ENCODE measurements around the gene PPOX.

PPOX gene

DNA sequence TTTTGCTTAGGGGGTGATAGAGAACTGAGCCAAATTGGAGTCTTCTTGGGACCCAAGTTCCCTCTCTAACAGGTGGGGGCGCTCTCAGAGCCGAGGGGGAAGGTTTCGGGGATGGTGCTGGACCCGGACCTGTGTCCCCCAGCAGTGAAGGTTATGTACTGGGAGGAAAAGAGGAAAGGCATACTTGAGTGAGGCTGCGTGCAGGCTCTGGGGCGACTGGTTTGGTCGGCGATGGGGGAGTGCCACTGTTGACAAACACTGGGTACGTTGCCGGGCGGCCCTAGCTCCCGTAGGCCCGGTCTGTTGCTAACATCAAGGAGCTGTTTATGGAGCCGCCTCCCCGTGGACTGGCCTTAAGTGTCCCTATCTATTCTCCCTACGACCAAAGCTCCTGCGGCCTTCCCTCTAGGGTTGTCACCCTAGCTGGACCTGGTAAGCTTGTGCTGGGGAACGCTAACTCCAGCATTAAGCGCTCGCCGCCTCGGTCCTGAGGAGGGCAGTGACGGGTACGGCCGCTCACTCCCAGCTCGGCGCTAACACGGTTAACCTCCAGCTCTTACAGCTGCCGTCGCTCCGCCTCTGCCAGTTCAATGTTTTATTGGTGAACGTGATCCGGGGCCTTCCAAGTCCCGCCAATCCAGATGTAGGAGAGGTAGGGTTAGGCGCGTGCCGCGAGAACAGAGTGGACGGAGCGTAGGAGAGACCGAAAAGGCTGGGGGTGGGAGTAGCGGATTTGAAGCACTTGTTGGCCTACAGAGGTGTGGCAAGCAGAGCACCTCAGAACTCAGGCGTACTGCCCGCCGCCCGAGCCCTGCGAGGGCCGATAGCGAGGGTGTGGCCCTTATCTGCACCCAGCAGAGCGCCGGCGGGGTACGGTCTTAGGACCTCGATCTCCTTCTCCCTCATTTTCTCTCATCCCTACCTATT, at the start of gene PPOX:
TSS of gene PPOX (plus strand) at position 685 of the 927 bp plus-strand sequence. CDS start 422 bp downstream, outside the sequence.
- H3K4me3 ChIP-seq (ENCODE audit: low read length in 2 of 2): peak within 1 kb of the TSS; percentile 92 to 95
- H3K36me3 ChIP-seq (ENCODE audit: control insufficient read depth in 2 of 2, insufficient read depth in 2 of 2, low read length in 2 of 2): peaks cover 18 to 44% of the 10 kb centered on the region in 2 donors
- peaks cover 36% of the 10 kb centered on the region for H3K4me1 ChIP-seq (ENCODE audit: control insufficient read depth, insufficient read depth, low read length)
- H3K9me3 ChIP-seq (ENCODE audit: control insufficient read depth in 2 of 2, low read length in 2 of 2): no peaks in the 10 kb centered on the region
- H3K27me3 ChIP-seq (ENCODE audit: control insufficient read depth in 1 of 2, insufficient read depth in 2 of 2, low read length in 2 of 2): no peaks in the 10 kb centered on the region
- H3K9ac ChIP-seq (ENCODE audit: low read length in 2 of 2): peak within 1 kb of the TSS; percentile 87 to 95
- H3K27ac ChIP-seq (ENCODE audit: low read length): peak within 1 kb of the TSS; percentile 89

DNA sequence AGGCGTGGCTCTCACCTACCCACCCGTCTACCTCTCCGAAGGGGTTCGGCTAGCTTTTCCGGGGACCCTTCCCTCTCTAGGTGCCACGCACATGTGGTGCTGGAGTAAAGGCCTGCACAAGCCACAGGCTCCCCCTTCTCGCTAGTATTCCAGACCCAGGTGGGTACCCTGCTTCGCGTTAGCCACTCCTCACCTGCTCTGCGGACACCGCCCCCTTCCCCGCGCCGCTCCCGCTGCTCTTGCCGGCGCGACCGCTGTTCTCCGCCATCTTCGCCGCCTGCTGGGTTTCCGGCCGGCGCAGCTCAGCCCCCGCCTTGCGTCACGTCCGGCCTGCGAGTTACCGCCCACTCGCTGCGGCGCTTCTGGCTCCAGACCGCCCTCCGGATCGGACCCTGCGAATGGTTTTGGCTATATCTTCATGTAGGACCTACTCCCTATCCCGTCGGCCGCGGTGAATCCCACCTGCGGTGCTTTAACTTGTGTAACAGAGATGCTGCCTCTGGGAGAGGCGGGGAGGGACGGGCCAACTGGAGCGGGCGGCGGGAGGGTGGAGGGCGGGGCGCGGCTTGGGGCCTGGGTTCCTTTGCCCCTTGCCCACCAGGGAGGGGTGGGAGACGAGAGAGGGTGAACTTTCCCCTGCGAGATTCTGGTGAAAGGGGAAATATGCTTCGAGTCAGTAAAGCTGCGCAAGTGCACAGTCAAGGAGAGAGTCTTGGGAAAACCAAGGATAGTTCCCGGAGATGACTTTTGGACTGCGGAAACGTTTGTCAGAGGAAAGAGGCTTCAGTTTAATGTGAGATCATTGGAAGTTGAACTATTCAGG, 48.3 kb upstream of the PPOX start, which contains the start of the genes NIT1 and PFDN2:
TSS of gene NIT1 (plus strand) at position 347 of the 823 bp plus-strand sequence. CDS start at position 419, 72 bp downstream.
TSS of gene PFDN2 (minus strand) at position 279 of the 823 bp plus-strand sequence. CDS start at position 268, 11 bp downstream.
- peaks cover 28% of the 10 kb centered on the region in 2 donors for H3K36me3 ChIP-seq (ENCODE audit: control insufficient read depth in 2 of 2, insufficient read depth in 2 of 2, low read length in 2 of 2)

DNA sequence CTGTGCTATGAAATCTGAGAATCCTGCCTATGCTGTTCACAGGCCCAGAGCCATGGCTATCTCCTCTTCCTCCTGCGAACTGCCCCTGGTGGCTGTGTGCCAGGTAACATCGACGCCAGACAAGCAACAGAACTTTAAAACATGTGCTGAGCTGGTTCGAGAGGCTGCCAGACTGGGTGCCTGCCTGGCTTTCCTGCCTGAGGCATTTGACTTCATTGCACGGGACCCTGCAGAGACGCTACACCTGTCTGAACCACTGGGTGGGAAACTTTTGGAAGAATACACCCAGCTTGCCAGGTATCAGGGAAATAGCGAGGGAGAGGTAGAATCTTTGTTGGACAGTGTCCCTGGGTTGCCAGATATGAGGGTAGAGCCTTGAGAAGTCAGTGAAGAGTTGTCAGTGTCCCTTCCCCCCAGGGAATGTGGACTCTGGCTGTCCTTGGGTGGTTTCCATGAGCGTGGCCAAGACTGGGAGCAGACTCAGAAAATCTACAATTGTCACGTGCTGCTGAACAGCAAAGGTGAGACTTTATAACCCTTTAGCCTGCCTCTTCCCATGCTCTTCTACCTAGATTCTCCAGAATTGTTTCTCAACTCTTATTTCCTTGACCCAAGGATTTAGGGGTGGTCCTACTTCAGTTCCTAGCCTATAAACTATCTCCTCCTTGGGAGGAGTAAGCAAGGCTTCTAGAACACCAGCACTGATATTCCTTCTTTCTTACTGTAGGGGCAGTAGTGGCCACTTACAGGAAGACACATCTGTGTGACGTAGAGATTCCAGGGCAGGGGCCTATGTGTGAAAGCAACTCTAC, 46.9 kb upstream of the PPOX start:
- peak overlapping the region; percentile 91 for H3K27ac ChIP-seq (ENCODE audit: low read length)
- peak overlapping the region; percentile 99 to 100 for H3K4me3 ChIP-seq (ENCODE audit: low read length in 2 of 2)
- H3K9me3 ChIP-seq (ENCODE audit: control insufficient read depth in 2 of 2, low read length in 2 of 2): no peaks in the 10 kb centered on the region
- H3K36me3 ChIP-seq (ENCODE audit: control insufficient read depth in 2 of 2, insufficient read depth in 2 of 2, low read length in 2 of 2): peaks cover 37% of the 10 kb centered on the region in 2 donors
- H3K27me3 ChIP-seq (ENCODE audit: control insufficient read depth in 1 of 2, insufficient read depth in 2 of 2, low read length in 2 of 2): no peaks in the 10 kb centered on the region
- peaks cover 36% of the 10 kb centered on the region for H3K4me1 ChIP-seq (ENCODE audit: control insufficient read depth, insufficient read depth, low read length)
- peak overlapping the region; percentile 98 to 99 for H3K9ac ChIP-seq (ENCODE audit: low read length in 2 of 2)

More for the DNA sequence above, 48.3 kb upstream of the PPOX start, which contains the start of the genes NIT1 and PFDN2:
- no peaks in the 10 kb centered on the region for H3K27me3 ChIP-seq (ENCODE audit: control insufficient read depth in 1 of 2, insufficient read depth in 2 of 2, low read length in 2 of 2)
- H3K9ac ChIP-seq (ENCODE audit: low read length in 2 of 2): peak within 1 kb of the TSS; percentile 98 to 99
- peaks cover 36% of the 10 kb centered on the region for H3K4me1 ChIP-seq (ENCODE audit: control insufficient read depth, insufficient read depth, low read length)
- H3K9me3 ChIP-seq (ENCODE audit: control insufficient read depth in 2 of 2, low read length in 2 of 2): no peaks in the 10 kb centered on the region
- H3K27ac ChIP-seq (ENCODE audit: low read length): peak within 1 kb of the TSS; percentile 91
- peak within 1 kb of the TSS; percentile 99 to 100 for H3K4me3 ChIP-seq (ENCODE audit: low read length in 2 of 2)

DNA sequence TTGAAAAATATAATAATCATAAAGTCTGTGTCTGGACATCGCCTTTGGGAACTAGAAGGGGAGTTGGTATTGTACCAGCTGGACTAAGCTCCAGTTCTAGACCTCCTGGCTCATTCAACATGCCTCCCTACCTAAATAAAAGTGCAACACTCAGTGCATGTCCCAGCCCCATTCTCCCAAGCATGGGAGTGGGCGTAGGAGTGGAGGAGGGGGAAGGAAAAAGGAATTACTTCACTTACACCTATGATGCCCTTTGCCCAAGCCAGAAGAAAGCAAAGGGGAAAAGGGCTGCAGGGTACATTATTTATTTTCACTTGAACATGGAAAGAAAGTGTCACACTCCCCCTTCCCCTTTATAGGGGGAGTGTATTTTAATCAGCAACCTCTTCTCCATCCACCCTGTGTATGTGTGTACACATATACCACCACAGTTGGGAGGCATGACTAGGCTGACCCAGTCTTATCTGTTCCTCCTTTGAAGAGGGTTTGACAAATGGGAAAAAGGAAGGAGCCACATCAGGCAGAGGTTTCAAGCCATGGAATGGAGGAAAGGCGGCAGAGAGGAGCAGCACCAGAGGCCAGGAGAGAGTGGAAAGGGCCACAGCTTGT, 45.1 kb upstream of the PPOX start:
- H3K9me3 ChIP-seq (ENCODE audit: control insufficient read depth in 2 of 2, low read length in 2 of 2): no peaks in the 10 kb centered on the region
- no peak overlapping the region for H3K4me3 ChIP-seq (ENCODE audit: low read length in 2 of 2)
- peaks cover 31% of the 10 kb centered on the region for H3K4me1 ChIP-seq (ENCODE audit: control insufficient read depth, insufficient read depth, low read length)
- peaks cover 42 to 45% of the 10 kb centered on the region in 2 donors for H3K36me3 ChIP-seq (ENCODE audit: control insufficient read depth in 2 of 2, insufficient read depth in 2 of 2, low read length in 2 of 2)
- H3K27me3 ChIP-seq (ENCODE audit: control insufficient read depth in 1 of 2, insufficient read depth in 2 of 2, low read length in 2 of 2): no peaks in the 10 kb centered on the region
- no peak overlapping the region for H3K27ac ChIP-seq (ENCODE audit: low read length)
- H3K9ac ChIP-seq (ENCODE audit: low read length in 2 of 2): no peak overlapping the region

DNA sequence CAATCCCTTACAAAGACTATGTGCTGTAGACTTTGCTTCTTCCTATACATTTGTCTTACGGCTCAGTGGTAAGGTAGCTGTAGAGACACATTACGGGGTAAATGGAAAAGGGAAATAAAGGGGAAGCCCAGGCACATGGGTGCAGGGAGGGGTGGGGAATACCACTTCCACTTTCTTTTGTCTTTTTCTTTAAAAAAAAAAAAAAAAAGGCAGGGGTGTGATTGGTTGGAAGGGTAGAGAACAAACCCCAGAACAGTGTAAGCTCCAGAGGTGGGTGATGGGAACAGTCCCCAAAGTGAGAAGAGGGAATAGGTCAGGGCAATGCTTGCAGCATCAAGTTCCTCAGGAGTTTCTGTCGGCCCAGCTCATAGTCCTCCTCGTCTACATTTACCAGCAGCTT, 44.4 kb upstream of the PPOX start:
- no peaks in the 10 kb centered on the region for H3K9me3 ChIP-seq (ENCODE audit: control insufficient read depth in 2 of 2, low read length in 2 of 2)
- no peak overlapping the region for H3K9ac ChIP-seq (ENCODE audit: low read length in 2 of 2)
- H3K4me1 ChIP-seq (ENCODE audit: control insufficient read depth, insufficient read depth, low read length): peaks cover 25% of the 10 kb centered on the region
- H3K4me3 ChIP-seq (ENCODE audit: low read length in 2 of 2): no peak overlapping the region
- H3K27ac ChIP-seq (ENCODE audit: low read length): no peak overlapping the region
- peaks cover 43 to 49% of the 10 kb centered on the region in 2 donors for H3K36me3 ChIP-seq (ENCODE audit: control insufficient read depth in 2 of 2, insufficient read depth in 2 of 2, low read length in 2 of 2)
- H3K27me3 ChIP-seq (ENCODE audit: control insufficient read depth in 1 of 2, insufficient read depth in 2 of 2, low read length in 2 of 2): no peaks in the 10 kb centered on the region

- H3K9me3 ChIP-seq (ENCODE audit: control insufficient read depth in 2 of 2, low read length in 2 of 2): no peaks in the 10 kb centered on the region
- H3K27ac ChIP-seq (ENCODE audit: low read length): no peak overlapping the region
- peaks cover 49 to 55% of the 10 kb centered on the region in 2 donors for H3K36me3 ChIP-seq (ENCODE audit: control insufficient read depth in 2 of 2, insufficient read depth in 2 of 2, low read length in 2 of 2)
Measured at GRCh38 chr1:161122967-161123366, 43.3 kb upstream of the PPOX start.

GRCh38 chr1:161127649-161128048, 38.6 kb upstream of the PPOX start:
- H3K36me3 ChIP-seq (ENCODE audit: control insufficient read depth in 2 of 2, insufficient read depth in 2 of 2, low read length in 2 of 2): peaks cover 38 to 44% of the 10 kb centered on the region in 2 donors
- H3K4me3 ChIP-seq (ENCODE audit: low read length in 2 of 2): no peak overlapping the region
- no peak overlapping the region for H3K27ac ChIP-seq (ENCODE audit: low read length)
- no peaks in the 10 kb centered on the region for H3K27me3 ChIP-seq (ENCODE audit: control insufficient read depth in 1 of 2, insufficient read depth in 2 of 2, low read length in 2 of 2)
- peaks cover 3% of the 10 kb centered on the region for H3K4me1 ChIP-seq (ENCODE audit: control insufficient read depth, insufficient read depth, low read length)
- H3K9ac ChIP-seq (ENCODE audit: low read length in 2 of 2): no peak overlapping the region
- H3K9me3 ChIP-seq (ENCODE audit: control insufficient read depth in 2 of 2, low read length in 2 of 2): no peaks in the 10 kb centered on the region

More at GRCh38 chr1:161122967-161123366, 43.3 kb upstream of the PPOX start:
- H3K27me3 ChIP-seq (ENCODE audit: control insufficient read depth in 1 of 2, insufficient read depth in 2 of 2, low read length in 2 of 2): no peaks in the 10 kb centered on the region
- no peak overlapping the region for H3K9ac ChIP-seq (ENCODE audit: low read length in 2 of 2)
- H3K4me1 ChIP-seq (ENCODE audit: control insufficient read depth, insufficient read depth, low read length): peaks cover 20% of the 10 kb centered on the region
- H3K4me3 ChIP-seq (ENCODE audit: low read length in 2 of 2): no peak overlapping the region

- peaks cover 31 to 36% of the 10 kb centered on the region in 2 donors for H3K36me3 ChIP-seq (ENCODE audit: control insufficient read depth in 2 of 2, insufficient read depth in 2 of 2, low read length in 2 of 2)
- H3K4me3 ChIP-seq (ENCODE audit: low read length in 2 of 2): no peak overlapping the region
- no peaks in the 10 kb centered on the region for H3K9me3 ChIP-seq (ENCODE audit: control insufficient read depth in 2 of 2, low read length in 2 of 2)
- H3K9ac ChIP-seq (ENCODE audit: low read length in 2 of 2): no peak overlapping the region
- H3K4me1 ChIP-seq (ENCODE audit: control insufficient read depth, insufficient read depth, low read length): peaks cover 10% of the 10 kb centered on the region
- H3K27me3 ChIP-seq (ENCODE audit: control insufficient read depth in 1 of 2, insufficient read depth in 2 of 2, low read length in 2 of 2): no peaks in the 10 kb centered on the region
- H3K27ac ChIP-seq (ENCODE audit: low read length): no peak overlapping the region
Measured at GRCh38 chr1:161128591-161129420, 37.4 kb upstream of the PPOX start.

- Histone ChIP-seq H3K27ac (ENCODE audit: low read length) (no peak overlapping the region), H3K9me3 (ENCODE audit: control insufficient read depth in 2 of 2, low read length in 2 of 2) (no peaks in the 10 kb centered on the region), H3K27me3 (ENCODE audit: control insufficient read depth in 1 of 2, insufficient read depth in 2 of 2, low read length in 2 of 2) (no peaks in the 10 kb centered on the region), H3K4me1 (ENCODE audit: control insufficient read depth, insufficient read depth, low read length) (peaks cover 12% of the 10 kb centered on the region), H3K36me3 (ENCODE audit: control insufficient read depth in 2 of 2, insufficient read depth in 2 of 2, low read length in 2 of 2) (peaks cover 24 to 27% of the 10 kb centered on the region in 2 donors), H3K4me3 (ENCODE audit: low read length in 2 of 2) (no peak overlapping the region), H3K9ac (ENCODE audit: low read length in 2 of 2) (no peak overlapping the region)
Measured at GRCh38 chr1:161130266-161130665, 36.0 kb upstream of the PPOX start.
